ENCODE measurements around the gene GDPD5.

GRCh38 chr11:75538150-75538942, 12.6 kb upstream of the GDPD5 start:
- no peak for TF ChIP-seq ILF3 (IDR thresholded peaks at IDR 0.05; ENCODE audit: borderline replicate concordance)
- no peak for TF ChIP-seq TOE1 (IDR thresholded peaks at IDR 0.05; ENCODE audit: borderline replicate concordance)
- no peak for TF ChIP-seq TOE1 (CRISPR knock-in tag; IDR thresholded peaks at IDR 0.05; ENCODE audit: borderline replicate concordance, low read depth)
